Fibroblast of villous mesenchyme (primary cell): ENCODE measurements around the gene IL1RAP. TPM values are rescaled to one million over a fixed set of nuclear protein-coding genes. Genes with fewer than 3 reads are reported as not detected.

ENCODE experiments used
- DNase-seq: peaks from one replicate; pipeline ENCODE4 v3.0.0-alpha.2; 2010; ENCODE audit warnings: low read depth
- H3K4me3 ChIP-seq: 2 replicates; pipeline ENCODE4 v1.5.1; 2011; ENCODE audit warnings: low read depth, mild to moderate bottlenecking, low read length
- CTCF ChIP-seq: IDR thresholded peaks from 2 replicates; pipeline ENCODE4 v1.5.1; 2012; ENCODE audit warnings: low read depth, mild to moderate bottlenecking, low read length; ENCODE audit not compliant: insufficient read depth
- total RNA-seq: library from RNA; depleted of rRNA; stranded (reverse); fragments of >200 nt; gene quantifications from 2 replicates; pipeline ENCODE4 v1.2.3, GENCODE V29; 2012

The IL1RAP gene
- total RNA-seq, 1 donor: 28.1 TPM

- DNase-seq: no peak
- no peak overlapping the region for H3K4me3 ChIP-seq
- TF ChIP-seq CTCF: no peak
These were observed 95.1 kb downstream of the IL1RAP start for GRCh38 chr3:190608850-190609589.

- peak; percentile 43 for DNase-seq
- H3K4me3 ChIP-seq: no peak overlapping the region
- TF ChIP-seq CTCF: no peak
These were observed 100.6 kb downstream of the IL1RAP start for GRCh38 chr3:190614226-190615059.

- TF ChIP-seq CTCF: no peak
These were observed 101.1 kb downstream of the IL1RAP start for GRCh38 chr3:190615060-190615384.

GRCh38 chr3:190615607-190616006, 101.7 kb downstream of the IL1RAP start:
- TF ChIP-seq CTCF: no peak
- no peak for DNase-seq
- H3K4me3 ChIP-seq: no peak overlapping the region

More at GRCh38 chr3:190615060-190615384, 101.1 kb downstream of the IL1RAP start:
- H3K4me3 ChIP-seq: no peak overlapping the region
- no peak for DNase-seq

- DNase-seq: no peak
- no peak overlapping the region for H3K4me3 ChIP-seq
- TF ChIP-seq CTCF: no peak
These were observed 102.8 kb downstream of the IL1RAP start for GRCh38 chr3:190616637-190617036.

- no peak for DNase-seq
- no peak for TF ChIP-seq CTCF
- H3K4me3 ChIP-seq: no peak overlapping the region
These were observed 103.3 kb downstream of the IL1RAP start for GRCh38 chr3:190617185-190617584.
